Liver (tissue), 9 donors: ENCODE results near the gene MSI2. TPM values are rescaled to one million over a fixed set of nuclear protein-coding genes. Genes with fewer than 3 reads are reported as not detected.

Experiments
- DNase-seq: peaks from one replicate; pipeline ENCODE4 v3.0.0-alpha.2; 2017; ENCODE audit warnings: low spot score
- H3K27ac ChIP-seq, 2 donors: one replicate each; pipeline ENCODE4 v1.7.0; 2013; ENCODE audit warnings: inconsistent platforms in 2 of 2, low read length in 2 of 2, control low read depth in 1 of 2, low read depth in 1 of 2, mild to moderate bottlenecking in 1 of 2
- H3K27me3 ChIP-seq, 4 donors: one replicate each; pipeline versions ENCODE4 v1.6.1 to v1.7.0; 2013; ENCODE audit warnings: low read length in 3 of 4, inconsistent platforms in 1 of 4, mild to moderate bottlenecking in 1 of 4, moderate library complexity in 1 of 4; ENCODE audit not compliant: control insufficient read depth in 4 of 4, insufficient read depth in 4 of 4
- H3K36me3 ChIP-seq, 4 donors: one replicate each; pipeline versions ENCODE4 v1.6.1 to v1.7.0; 2013; ENCODE audit warnings: low read length in 3 of 4, mild to moderate bottlenecking in 3 of 4, low read depth in 1 of 4, moderate library complexity in 1 of 4; ENCODE audit not compliant: control insufficient read depth in 4 of 4, insufficient read depth in 3 of 4
- H3K4me1 ChIP-seq, 4 donors: one replicate each; pipeline versions ENCODE4 v1.6.1 to v1.7.0; 2013; ENCODE audit warnings: low read length in 3 of 4, mild to moderate bottlenecking in 3 of 4, moderate library complexity in 1 of 4; ENCODE audit not compliant: control insufficient read depth in 4 of 4, insufficient read depth in 4 of 4
- H3K4me3 ChIP-seq, 3 donors: one replicate each; pipeline versions ENCODE4 v1.6.1 to v1.7.0; 2013; ENCODE audit warnings: low read length in 3 of 3, control low read depth in 1 of 3, low read depth in 1 of 3, mild to moderate bottlenecking in 1 of 3
- H3K9ac ChIP-seq, 2 donors: one replicate each; pipeline ENCODE4 v1.7.0; 2013; ENCODE audit warnings: low read length in 2 of 2, mild to moderate bottlenecking in 2 of 2, moderate library complexity in 2 of 2, control low read depth in 1 of 2, low read depth in 1 of 2
- H3K9me3 ChIP-seq, 4 donors: one replicate each; pipeline versions ENCODE4 v1.6.1 to v1.7.0; 2013; ENCODE audit warnings: low read length in 3 of 4; ENCODE audit not compliant: control insufficient read depth in 4 of 4
- CTCF ChIP-seq: fragments of 150-350 bp; IDR thresholded peaks from 2 replicates; pipeline ENCODE4 v1.5.1; 2017; ENCODE audit warnings: improper control_type of control experiment, low read depth, low read length; ENCODE audit not compliant: missing input control
- GABPA ChIP-seq, 2 donors: IDR thresholded peaks in 1 of 2; conservative IDR thresholded peaks in 1 of 2; 2 replicates each; pipeline ENCODE4 v1.6.1; 2016; ENCODE audit warnings: antibody characterized with exemption in 2 of 2, mild to moderate bottlenecking in 1 of 2, moderate library complexity in 1 of 2
- MAX ChIP-seq: IDR thresholded peaks from 2 replicates; pipeline ENCODE4 v1.6.1; 2016; ENCODE audit warnings: antibody characterized with exemption
- RAD21 ChIP-seq, 2 donors: IDR thresholded peaks; 2 replicates each; pipeline ENCODE4 v1.6.1; 2016; ENCODE audit warnings: antibody characterized with exemption in 2 of 2, mild to moderate bottlenecking in 2 of 2
- RXRA ChIP-seq, 2 donors: IDR thresholded peaks; 2 replicates each; pipeline ENCODE4 v1.6.1; 2017 to 2018; ENCODE audit warnings: antibody characterized with exemption in 2 of 2, mild to moderate bottlenecking in 1 of 2
- TAF1 ChIP-seq: conservative IDR thresholded peaks from 2 replicates; pipeline ENCODE4 v1.6.1; 2016; ENCODE audit warnings: antibody characterized with exemption, mild to moderate bottlenecking
- YY1 ChIP-seq: IDR thresholded peaks from 2 replicates; pipeline ENCODE4 v1.6.1; 2016; ENCODE audit warnings: antibody characterized with exemption, mild to moderate bottlenecking
- ZBTB33 ChIP-seq: IDR thresholded peaks from 2 replicates; pipeline ENCODE4 v1.6.1; 2016; ENCODE audit warnings: antibody characterized with exemption
- WGBS: extraction: QIAGEN DNeasy Blood & Tissue Kit; methylation state at CpG from one replicate; pipeline ENCODE4 v1.1.7; 2013; 5-methylcytosine and 5-hydroxymethylcytosine counted together
- polyA plus RNA-seq, 2 donors: library from polyadenylated mRNA; stranded (reverse) in 1 of 2; unstranded in 1 of 2; fragments of 200-250 nt in 1 of 2; fragments of >200 nt in 1 of 2; fragmentation: Nextera tagmentation in 1 of 2; extraction: Ambion mirVana in 1 of 2; gene quantifications; one replicate each; pipeline versions ENCODE4 v1.2.1 to v1.2.3, GENCODE V29; 2013 to 2015
- total RNA-seq, 2 donors: library from RNA; depleted of rRNA; stranded (reverse); fragments of >200 nt; gene quantifications; one replicate each; pipeline ENCODE4 v1.2.3, GENCODE V29; 2014
- donor health status: healthy.
- donor health status: healthy.
- donor health status: healthy.
- donor health status: healthy.
- donor health status: healthy.

MSI2 gene
- total RNA-seq (10 to 100 TPM; 11.2 to 15.6 TPM), polyA plus RNA-seq (1 to 10 TPM; 5.7 to 7.2 TPM)

GRCh38 chr17:57255776-57256681 is at the start of gene MSI2:
Gene MSI2, plus strand, starts transcription at chr17:57256523. Its CDS starts 220 bp downstream, at chr17:57256743.
- H3K27me3 ChIP-seq, result no peaks in the 10 kb centered on the region
- H3K4me1 ChIP-seq, result peaks cover 0 to 6% (median 2%) of the 10 kb centered on the region in 4 donors
- no peaks in the 10 kb centered on the region for H3K9me3 ChIP-seq
- no peaks in the 10 kb centered on the region for H3K36me3 ChIP-seq
- TF ChIP-seq GABPA (IDR thresholded peaks at IDR 0.05 in 1 of 2, conservative IDR thresholded peaks at IDR 0.05 in 1 of 2), result no peak
- peak; percentile 30 for TF ChIP-seq YY1
- TF ChIP-seq RXRA (IDR thresholded peaks at IDR 0.05), result peak; percentile 10 to 22
- no peak for TF ChIP-seq MAX
- peak in 1 of 2 donors; percentile 16 for TF ChIP-seq RAD21 (IDR thresholded peaks at IDR 0.05)
- H3K27ac ChIP-seq, result peak within 1 kb of the TSS; percentile 78 to 85
- H3K4me3 ChIP-seq, result peak within 1 kb of the TSS; percentile 61 to 95 (median 75)
- peak within 1 kb of the TSS; percentile 77 to 86 for H3K9ac ChIP-seq
- under 1% methylated on average over 87 of the region's 88 CpGs for WGBS
- DNase-seq, result peak; percentile 84

GRCh38 chr17:57206928-57207327 is 49.4 kb upstream of the MSI2 start:
- TF ChIP-seq TAF1, result no peak
- no peak for TF ChIP-seq MAX
- TF ChIP-seq ZBTB33, result no peak
- Histone ChIP-seq H3K4me1 (no peaks in the 10 kb centered on the region), H3K9me3 (peaks cover 0 to 7% (median 3%) of the 10 kb centered on the region in 4 donors), H3K36me3 (no peaks in the 10 kb centered on the region), H3K27ac (no peak overlapping the region), H3K4me3 (no peak overlapping the region), H3K9ac (no peak overlapping the region), H3K27me3 (no peaks in the 10 kb centered on the region)
- no peak for DNase-seq
- WGBS, result 55% methylated on average over 1 of the region's 1 CpG

GRCh38 chr17:57207396-57207795 is 48.9 kb upstream of the MSI2 start:
- no peak overlapping the region for H3K9ac ChIP-seq
- peaks cover 0 to 7% (median 3%) of the 10 kb centered on the region in 4 donors for H3K9me3 ChIP-seq
- no peak overlapping the region for H3K27ac ChIP-seq
- H3K36me3 ChIP-seq, result no peaks in the 10 kb centered on the region
- H3K4me1 ChIP-seq, result no peaks in the 10 kb centered on the region
- no peak for DNase-seq
- no peak overlapping the region for H3K4me3 ChIP-seq
- no peak for TF ChIP-seq RAD21 (IDR thresholded peaks at IDR 0.05)
- no peak for TF ChIP-seq GABPA (IDR thresholded peaks at IDR 0.05 in 1 of 2, conservative IDR thresholded peaks at IDR 0.05 in 1 of 2)
- TF ChIP-seq CTCF, result no peak
- H3K27me3 ChIP-seq, result no peaks in the 10 kb centered on the region
- 73% methylated on average over 2 of the region's 2 CpGs for WGBS
